GM10248 (cell line): Measurements from ENCODE around the gene TACC2.

Experiments
- CTCF ChIA-PET: fragments of 300-600 bp; sonication (Branson Sonifier 250); formaldehyde crosslinking; extraction: SDS; loops from one replicate; lab custom pipeline; 2021; ENCODE audit warnings: antibody characterized with exemption; lab: Yijun Ruan, JAX
- POLR2A ChIA-PET: fragments of 350-650 bp; sonication (Branson Sonifier 250); formaldehyde crosslinking; extraction: SDS; loops from one replicate; lab custom pipeline; 2020; ENCODE audit warnings: antibody characterized with exemption; lab: Yijun Ruan, JAX
- DNase-seq: peaks from one replicate; pipeline ENCODE4 v3.0.0; 2012; ENCODE audit errors: extremely low spot score
- CTCF ChIP-seq: IDR thresholded peaks from 2 replicates; pipeline ENCODE4 v1.5.1; 2012; ENCODE audit warnings: mild to moderate bottlenecking, low read depth; ENCODE audit errors: extremely low read depth, missing control alignments, control extremely low read depth

TACC2 gene

GRCh38 chr10:122303271-122304053, 314.5 kb downstream of the TACC2 start:
- ChIA-PET POLR2A (no interaction called here), CTCF (interaction anchor here (1.2 to 3.0 kb wide), 5 partner anchors 23 to 132 kb away, joined by 3 to 30 read pairs (median 13); no protein-coding TSS in a partner anchor)
- DNase-seq: no peak
- TF ChIP-seq CTCF: no peak
